Measurements from ENCODE around the gene TMEM37. TPM values are rescaled to one million over a fixed set of nuclear protein-coding genes. Genes with fewer than 3 reads are reported as not detected.

Gene TMEM37
- total RNA-seq, 1 experiment from 2014 or later, result 2.3 TPM

DNA sequence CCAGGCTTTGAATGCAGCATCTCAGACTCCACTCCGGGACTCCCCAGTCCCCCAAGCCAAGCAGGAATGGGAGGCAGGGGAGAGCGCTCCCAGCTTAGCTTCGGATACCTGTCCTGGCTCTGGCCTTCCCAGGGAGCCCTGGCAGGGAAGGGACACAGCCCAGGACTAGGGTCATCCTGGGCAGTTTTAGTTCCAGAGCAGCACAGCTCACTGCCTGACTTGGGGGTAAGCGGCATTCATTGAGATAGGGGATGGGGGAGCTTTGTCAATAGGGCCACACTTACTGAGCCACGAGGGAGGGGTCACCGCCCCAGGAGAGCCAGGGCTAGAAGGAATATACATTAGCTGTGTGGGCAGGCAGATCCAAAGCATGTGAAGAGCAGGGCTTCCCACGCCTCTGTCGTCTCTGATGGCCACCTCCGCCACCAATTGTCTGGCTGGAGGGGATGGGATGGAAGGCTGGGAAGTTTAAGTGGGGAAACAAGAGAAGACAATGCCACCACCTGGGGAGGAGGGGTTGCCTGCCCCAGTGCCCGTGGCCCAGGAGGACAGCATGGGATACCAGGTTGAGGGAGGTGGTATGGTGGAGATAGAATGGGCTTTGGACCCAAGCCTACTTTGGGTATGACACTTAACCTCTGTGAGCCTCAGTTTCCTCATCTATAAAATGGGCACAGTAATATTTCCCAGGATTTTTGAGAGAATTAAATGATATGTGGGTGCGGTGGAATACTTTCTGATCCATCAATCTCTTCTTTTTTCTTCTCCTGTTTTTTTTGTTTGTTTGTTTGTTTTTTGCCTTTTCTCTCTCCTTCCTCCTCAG lies 52.5 kb downstream of the TMEM37 start:
- ChIA-PET RAD21 (ENCODE audit: low non-redundant PET in 1 of 2, low total read pairs in 2 of 2, uncharacterized antibody in 2 of 2, unreplicated experiment in 2 of 2) (no interaction called here), CTCF (no interaction called here), POLR2A (no interaction called here)
- ATAC-seq (no peak), DNase-seq (ENCODE audit: low read depth, low spot score) (no peak)
- intact Hi-C loops (cut with micrococcal nuclease), result no loop called here
- Histone ChIP-seq H3K79me2 (ENCODE audit: insufficient read depth, low read length) (no peaks in the 10 kb centered on the region), H3K27ac (ENCODE audit: low read depth, low read length) (no peak overlapping the region), H3K4me2 (ENCODE audit: low read length) (no peak overlapping the region), H2AFZ (ENCODE audit: low read depth, low read length, poor library complexity, severe bottlenecking) (no peak overlapping the region), H3K9me3 (ENCODE audit: control insufficient read depth in 1 of 2, insufficient read depth in 1 of 2, low read depth in 1 of 2, low read length in 2 of 2) (no peaks in the 10 kb centered on the region), H4K20me1 (ENCODE audit: insufficient read depth) (no peaks in the 10 kb centered on the region), H3K4me3 (replicated peaks in 1 of 2; ENCODE audit: low read depth in 1 of 2, low read length in 2 of 2) (no peak overlapping the region), H3K27me3 (ENCODE audit: insufficient read depth, low read length) (no peaks in the 10 kb centered on the region), H3K4me1 (ENCODE audit: control insufficient read depth in 1 of 2, insufficient read depth in 2 of 2, low read length in 2 of 2) (no peaks in the 10 kb centered on the region), H3K36me3 (ENCODE audit: control insufficient read depth in 1 of 2, insufficient read depth in 2 of 2, low read length in 2 of 2) (no peaks in the 10 kb centered on the region), H3K9me2 (ENCODE audit: insufficient read depth) (no peaks in the 10 kb centered on the region), H3K9ac (ENCODE audit: low read length) (no peak overlapping the region)
- BruUV-seq (replicated peaks), result no TSS peak
- no peak for TF ChIP-seq TCF7L2 (IDR thresholded peaks at IDR 0.05; ENCODE audit: borderline replicate concordance, extremely low read depth, insufficient read depth, insufficient read length)
- TF ChIP-seq RAD21 (IDR thresholded peaks at IDR 0.05; ENCODE audit: low read depth), result no peak
- no peak for TF ChIP-seq POLR2A (IDR thresholded peaks at IDR 0.05; ENCODE audit: borderline replicate concordance, extremely low read depth, insufficient read depth, insufficient read length)
- TF ChIP-seq FOSL1 (IDR thresholded peaks at IDR 0.05; ENCODE audit: low read depth), result no peak
- no peak for TF ChIP-seq ELF1 (IDR thresholded peaks at IDR 0.05; ENCODE audit: borderline replicate concordance, low read depth)
- TF ChIP-seq, protein P1, sequence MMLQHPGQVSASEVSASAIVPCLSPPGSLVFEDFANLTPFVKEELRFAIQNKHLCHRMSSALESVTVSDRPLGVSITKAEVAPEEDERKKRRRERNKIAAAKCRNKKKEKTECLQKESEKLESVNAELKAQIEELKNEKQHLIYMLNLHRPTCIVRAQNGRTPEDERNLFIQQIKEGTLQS (IDR thresholded peaks at IDR 0.05), result no peak
- no peak for TF ChIP-seq EZH2phosphoT487 (IDR thresholded peaks at IDR 0.05; ENCODE audit: borderline replicate concordance)
- TF ChIP-seq, protein P2, sequence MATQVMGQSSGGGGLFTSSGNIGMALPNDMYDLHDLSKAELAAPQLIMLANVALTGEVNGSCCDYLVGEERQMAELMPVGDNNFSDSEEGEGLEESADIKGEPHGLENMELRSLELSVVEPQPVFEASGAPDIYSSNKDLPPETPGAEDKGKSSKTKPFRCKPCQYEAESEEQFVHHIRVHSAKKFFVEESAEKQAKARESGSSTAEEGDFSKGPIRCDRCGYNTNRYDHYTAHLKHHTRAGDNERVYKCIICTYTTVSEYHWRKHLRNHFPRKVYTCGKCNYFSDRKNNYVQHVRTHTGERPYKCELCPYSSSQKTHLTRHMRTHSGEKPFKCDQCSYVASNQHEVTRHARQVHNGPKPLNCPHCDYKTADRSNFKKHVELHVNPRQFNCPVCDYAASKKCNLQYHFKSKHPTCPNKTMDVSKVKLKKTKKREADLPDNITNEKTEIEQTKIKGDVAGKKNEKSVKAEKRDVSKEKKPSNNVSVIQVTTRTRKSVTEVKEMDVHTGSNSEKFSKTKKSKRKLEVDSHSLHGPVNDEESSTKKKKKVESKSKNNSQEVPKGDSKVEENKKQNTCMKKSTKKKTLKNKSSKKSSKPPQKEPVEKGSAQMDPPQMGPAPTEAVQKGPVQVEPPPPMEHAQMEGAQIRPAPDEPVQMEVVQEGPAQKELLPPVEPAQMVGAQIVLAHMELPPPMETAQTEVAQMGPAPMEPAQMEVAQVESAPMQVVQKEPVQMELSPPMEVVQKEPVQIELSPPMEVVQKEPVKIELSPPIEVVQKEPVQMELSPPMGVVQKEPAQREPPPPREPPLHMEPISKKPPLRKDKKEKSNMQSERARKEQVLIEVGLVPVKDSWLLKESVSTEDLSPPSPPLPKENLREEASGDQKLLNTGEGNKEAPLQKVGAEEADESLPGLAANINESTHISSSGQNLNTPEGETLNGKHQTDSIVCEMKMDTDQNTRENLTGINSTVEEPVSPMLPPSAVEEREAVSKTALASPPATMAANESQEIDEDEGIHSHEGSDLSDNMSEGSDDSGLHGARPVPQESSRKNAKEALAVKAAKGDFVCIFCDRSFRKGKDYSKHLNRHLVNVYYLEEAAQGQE (IDR thresholded peaks at IDR 0.05; ENCODE audit: low read depth), result no peak
- no peak for TF ChIP-seq JUND (IDR thresholded peaks at IDR 0.05)
- no peak for TF ChIP-seq POLR2AphosphoS5 (IDR thresholded peaks at IDR 0.05; ENCODE audit: low read depth, low read length)
- TF ChIP-seq, protein P3, sequence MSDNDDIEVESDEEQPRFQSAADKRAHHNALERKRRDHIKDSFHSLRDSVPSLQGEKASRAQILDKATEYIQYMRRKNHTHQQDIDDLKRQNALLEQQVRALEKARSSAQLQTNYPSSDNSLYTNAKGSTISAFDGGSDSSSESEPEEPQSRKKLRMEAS (IDR thresholded peaks at IDR 0.05), result no peak
- TF ChIP-seq SRF (IDR thresholded peaks at IDR 0.05; ENCODE audit: low read depth), result no peak

All from HCT116 (cell line).